Measurements from ENCODE around the gene FSTL4.

The FSTL4 gene

DNA sequence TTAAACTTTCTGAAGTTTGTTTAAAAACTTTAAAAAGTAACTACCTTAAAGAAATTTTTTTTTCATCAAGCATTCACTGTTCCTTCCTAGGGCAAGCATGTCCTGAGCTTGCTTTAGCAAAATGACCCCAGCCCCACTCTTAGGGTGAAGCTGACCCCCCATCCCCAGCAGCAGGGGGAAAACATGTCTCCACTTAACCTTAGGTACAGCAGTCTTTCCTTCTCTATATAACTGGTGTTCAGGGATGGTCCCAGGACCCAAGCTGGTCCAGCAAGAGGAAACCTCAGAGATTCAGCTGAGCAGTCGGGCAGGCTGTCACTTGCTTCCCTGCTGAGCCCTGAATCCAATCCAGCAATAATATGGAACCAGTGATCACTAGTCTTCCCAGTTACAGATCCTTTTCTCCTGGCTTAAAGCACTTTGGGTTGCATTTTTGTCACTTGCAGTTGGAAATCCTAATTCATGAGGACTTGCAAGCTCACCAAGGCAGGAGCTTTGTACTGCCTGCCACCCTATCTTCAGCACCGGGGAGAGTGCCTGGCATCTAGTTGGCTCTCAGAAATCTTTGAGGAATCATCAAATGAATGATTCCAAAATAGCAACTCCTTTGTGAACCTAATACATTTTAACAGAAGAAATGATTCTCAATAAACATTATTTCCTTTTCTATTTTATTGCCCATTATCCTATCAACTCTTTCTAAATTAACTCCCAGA is 91.2 kb downstream of the FSTL4 start:
- H3K4me3 ChIP-seq (ENCODE audit: low read depth, low read length), result no peak overlapping the region
- TF ChIP-seq, protein P1, sequence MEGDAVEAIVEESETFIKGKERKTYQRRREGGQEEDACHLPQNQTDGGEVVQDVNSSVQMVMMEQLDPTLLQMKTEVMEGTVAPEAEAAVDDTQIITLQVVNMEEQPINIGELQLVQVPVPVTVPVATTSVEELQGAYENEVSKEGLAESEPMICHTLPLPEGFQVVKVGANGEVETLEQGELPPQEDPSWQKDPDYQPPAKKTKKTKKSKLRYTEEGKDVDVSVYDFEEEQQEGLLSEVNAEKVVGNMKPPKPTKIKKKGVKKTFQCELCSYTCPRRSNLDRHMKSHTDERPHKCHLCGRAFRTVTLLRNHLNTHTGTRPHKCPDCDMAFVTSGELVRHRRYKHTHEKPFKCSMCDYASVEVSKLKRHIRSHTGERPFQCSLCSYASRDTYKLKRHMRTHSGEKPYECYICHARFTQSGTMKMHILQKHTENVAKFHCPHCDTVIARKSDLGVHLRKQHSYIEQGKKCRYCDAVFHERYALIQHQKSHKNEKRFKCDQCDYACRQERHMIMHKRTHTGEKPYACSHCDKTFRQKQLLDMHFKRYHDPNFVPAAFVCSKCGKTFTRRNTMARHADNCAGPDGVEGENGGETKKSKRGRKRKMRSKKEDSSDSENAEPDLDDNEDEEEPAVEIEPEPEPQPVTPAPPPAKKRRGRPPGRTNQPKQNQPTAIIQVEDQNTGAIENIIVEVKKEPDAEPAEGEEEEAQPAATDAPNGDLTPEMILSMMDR (IDR thresholded peaks at IDR 0.05; ENCODE audit: low read depth, low read length), result no peak
- in situ Hi-C loops (cut with HindIII; ENCODE audit: low sequenced_read_pairs), result no loop called here
- DNase-seq (ENCODE audit: low read depth, low spot score), result no peak

GRCh38 chr5:133520062-133520461 is 92.3 kb downstream of the FSTL4 start:
- in situ Hi-C loops (cut with HindIII; ENCODE audit: low sequenced_read_pairs), result no loop called here
- H3K4me3 ChIP-seq (ENCODE audit: low read depth, low read length), result no peak overlapping the region
- TF ChIP-seq, protein P1 (IDR thresholded peaks at IDR 0.05; ENCODE audit: low read depth, low read length), result no peak

DNA sequence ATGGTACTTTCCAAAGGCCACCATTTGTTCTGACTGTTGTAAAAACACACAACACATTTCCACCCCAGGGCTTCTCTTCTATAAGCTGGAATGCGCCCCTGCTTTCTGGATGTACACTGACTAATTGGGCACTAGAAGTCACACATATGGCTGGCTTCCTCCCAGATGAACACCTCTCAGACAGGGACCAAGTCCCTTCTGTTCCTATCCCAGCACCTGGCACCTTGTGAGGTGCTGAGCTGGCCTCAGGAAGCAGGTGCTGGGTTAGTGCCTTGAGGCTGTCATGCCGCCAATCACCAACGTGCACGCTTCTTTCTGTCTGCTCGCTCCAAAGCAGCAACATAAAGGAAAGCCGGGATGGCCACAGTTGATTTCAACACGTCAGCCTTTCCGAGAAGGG is 93.2 kb downstream of the FSTL4 start:
- DNase-seq (ENCODE audit: low read depth, low spot score), result no peak
- in situ Hi-C loops (cut with HindIII; ENCODE audit: low sequenced_read_pairs), result no loop called here
- H3K4me3 ChIP-seq (ENCODE audit: low read depth, low read length), result no peak overlapping the region
- TF ChIP-seq, protein P1 (IDR thresholded peaks at IDR 0.05; ENCODE audit: low read depth, low read length), result no peak

More at GRCh38 chr5:133520062-133520461, 92.3 kb downstream of the FSTL4 start:
- no peak for DNase-seq (ENCODE audit: low read depth, low spot score)

- DNase-seq (ENCODE audit: low read depth, low spot score), result no peak
- H3K4me3 ChIP-seq (ENCODE audit: low read depth, low read length), result no peak overlapping the region
- TF ChIP-seq, protein P1 (IDR thresholded peaks at IDR 0.05; ENCODE audit: low read depth, low read length), result no peak
- in situ Hi-C loops (cut with HindIII; ENCODE audit: low sequenced_read_pairs), result no loop called here
These were observed 97.9 kb downstream of the FSTL4 start for GRCh38 chr5:133514456-133514855.

DNA sequence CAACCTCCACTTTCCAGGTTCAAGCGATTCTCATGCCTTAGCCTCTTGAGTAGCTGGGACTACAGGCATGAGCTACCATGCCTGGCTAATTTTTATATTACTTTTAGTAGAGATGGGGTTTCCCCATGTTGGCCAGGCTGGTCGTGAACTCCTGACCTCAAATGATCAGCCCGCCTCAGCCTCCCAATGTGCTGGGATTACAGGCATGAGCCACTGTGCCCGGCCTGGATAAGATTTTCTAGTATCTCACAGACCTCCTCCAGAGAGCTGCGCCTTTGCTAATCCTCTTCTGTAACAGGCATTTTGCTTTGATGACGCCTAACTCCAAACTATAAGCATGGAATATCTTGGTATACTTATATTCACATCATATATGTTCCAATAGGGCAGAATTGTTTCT is 99.4 kb downstream of the FSTL4 start:
- no peak overlapping the region for H3K4me3 ChIP-seq (ENCODE audit: low read depth, low read length)
- TF ChIP-seq, protein P1 (IDR thresholded peaks at IDR 0.05; ENCODE audit: low read depth, low read length), result no peak
- in situ Hi-C loops (cut with HindIII; ENCODE audit: low sequenced_read_pairs), result no loop called here
- no peak for DNase-seq (ENCODE audit: low read depth, low spot score)

GRCh38 chr5:133511653-133512235 is 100.6 kb downstream of the FSTL4 start:
- in situ Hi-C loops (cut with HindIII; ENCODE audit: low sequenced_read_pairs), result no loop called here
- TF ChIP-seq, protein P1 (IDR thresholded peaks at IDR 0.05; ENCODE audit: low read depth, low read length), result no peak
- DNase-seq (ENCODE audit: low read depth, low spot score), result no peak
- no peak overlapping the region for H3K4me3 ChIP-seq (ENCODE audit: low read depth, low read length)

All from astrocyte of the spinal cord (primary cell).